HCT116 (cell line): Measurements from ENCODE around the gene SUCNR1. TPM values are rescaled to one million over a fixed set of nuclear protein-coding genes. Genes with fewer than 3 reads are reported as not detected.

Experiments
- ATAC-seq: fragments of 200-7000 bp; cut with Tn5 transposase; 2 replicates; pipeline ENCODE4 v1.9.1; 2020; ENCODE audit warnings: mild to moderate bottlenecking, moderate library complexity
- BruUV-seq: library from RNA; stranded (reverse); fragments of 400-500 nt; replicated peaks from 2 replicates; lab custom pipeline; 2021; lab: Mats Ljungman, UMichigan
- CTCF ChIA-PET: fragments of 300-600 bp; sonication (Branson Sonifier 250); formaldehyde crosslinking; loops from one replicate; lab custom pipeline; 2021; ENCODE audit warnings: antibody characterized with exemption; lab: Charles Lee
- POLR2A ChIA-PET: fragments of 300-600, 350-600 bp; sonication (Branson Sonifier 250); formaldehyde crosslinking; loops from one replicate; lab custom pipeline; 2021; ENCODE audit warnings: antibody characterized with exemption; lab: Charles Lee
- RAD21 ChIA-PET, 2 experiments: fragments of 300-600 bp; sonication (Branson Sonifier 250); formaldehyde crosslinking; loops; one replicate each; lab custom pipeline; 2023; ENCODE audit warnings: low total read pairs in 2 of 2; ENCODE audit not compliant: uncharacterized antibody in 2 of 2, unreplicated experiment in 2 of 2, low non-redundant PET in 1 of 2; lab: Charles Lee
- DNase-seq: peaks from one replicate; pipeline ENCODE4 v3.0.0-alpha.2; 2010; ENCODE audit warnings: low read depth, low spot score
- H2AFZ ChIP-seq: fragments of 200-600 bp; shearing (Covaris generic), sonication (generic); 2 replicates; pipeline ENCODE4 v1.6.1; 2017; ENCODE audit warnings: low read depth, mixed run types, mixed read lengths, antibody characterized with exemption, low read length; ENCODE audit not compliant: poor library complexity, severe bottlenecking
- H3K27ac ChIP-seq: 2 replicates; pipeline ENCODE4 v1.5.1; 2012; ENCODE audit warnings: low read depth, low read length
- H3K27me3 ChIP-seq: fragments of 200-600 bp; sonication (generic); 2 replicates; pipeline ENCODE4 v1.6.1; 2016; ENCODE audit warnings: mixed run types, low read length, mixed read lengths; ENCODE audit not compliant: insufficient read depth
- H3K36me3 ChIP-seq, 2 experiments: fragments of 200-500 bp in 1 of 2; fragments of 200-600 bp in 1 of 2; sonication (Bioruptor generic) in 1 of 2; sonication (generic) in 1 of 2; 2 replicates each; pipeline versions ENCODE4 v1.5.1 to v1.6.1; 2014 to 2016; ENCODE audit warnings: low read length in 2 of 2, inconsistent platforms in 1 of 2, mixed read lengths in 1 of 2, mixed run types in 1 of 2; ENCODE audit not compliant: insufficient read depth in 2 of 2, control insufficient read depth in 1 of 2
- H3K4me1 ChIP-seq, 2 experiments: fragments of 200-600 bp in 1 of 2; sonication (generic) in 1 of 2; 2 replicates each; pipeline versions ENCODE4 v1.5.1 to v1.6.1; 2012 to 2017; ENCODE audit warnings: low read length in 2 of 2, inconsistent platforms in 1 of 2, mild to moderate bottlenecking in 1 of 2, mixed read lengths in 1 of 2, mixed run types in 1 of 2, moderate library complexity in 1 of 2; ENCODE audit not compliant: insufficient read depth in 2 of 2, control insufficient read depth in 1 of 2
- H3K4me2 ChIP-seq: fragments of 200-600 bp; sonication (generic); 2 replicates; pipeline ENCODE4 v1.6.1; 2017; ENCODE audit warnings: mixed run types, low read length, mixed read lengths
- H3K4me3 ChIP-seq, 2 experiments: fragments of 200-600 bp in 1 of 2; sonication (generic) in 1 of 2; replicated peaks in 1 of 2; 2 replicates each; pipeline ENCODE4 v1.5.1; 2011 to 2016; ENCODE audit warnings: low read length in 2 of 2, control low read depth in 1 of 2, low read depth in 1 of 2, mild to moderate bottlenecking in 1 of 2, mixed read lengths in 1 of 2, mixed run types in 1 of 2
- H3K79me2 ChIP-seq: fragments of 200-600 bp; sonication (generic); 2 replicates; pipeline ENCODE4 v1.6.1; 2017; ENCODE audit warnings: mild to moderate bottlenecking, mixed run types, low read length, moderate library complexity, mixed read lengths; ENCODE audit not compliant: insufficient read depth
- H3K9ac ChIP-seq: fragments of 200-600 bp; sonication (generic); 2 replicates; pipeline ENCODE4 v1.6.1; 2016; ENCODE audit warnings: low read length, mixed read lengths
- H3K9me2 ChIP-seq: fragments of 200-600 bp; sonication (generic), shearing (Covaris generic); 2 replicates; pipeline ENCODE4 v1.6.1; 2017; ENCODE audit warnings: mixed run types, mild to moderate bottlenecking, moderate library complexity; ENCODE audit not compliant: insufficient read depth
- H3K9me3 ChIP-seq, 2 experiments: fragments of 200-500 bp in 1 of 2; fragments of 200-600 bp in 1 of 2; sonication (Bioruptor generic) in 1 of 2; sonication (generic) in 1 of 2; 2 replicates each; pipeline ENCODE4 v1.6.1; 2014 to 2017; ENCODE audit warnings: low read length in 2 of 2, mixed read lengths in 2 of 2, inconsistent platforms in 1 of 2, low read depth in 1 of 2, mild to moderate bottlenecking in 1 of 2, mixed run types in 1 of 2, moderate library complexity in 1 of 2; ENCODE audit not compliant: control insufficient read depth in 1 of 2, insufficient read depth in 1 of 2
- H4K20me1 ChIP-seq: fragments of 200-600 bp; sonication (generic), shearing (Covaris generic); 2 replicates; pipeline ENCODE4 v1.6.1; 2017; ENCODE audit warnings: mixed run types, mild to moderate bottlenecking, moderate library complexity; ENCODE audit not compliant: insufficient read depth
- ATF3 ChIP-seq: IDR thresholded peaks from 2 replicates; pipeline ENCODE4 v1.6.1; 2012
- CBX3 ChIP-seq: IDR thresholded peaks from 2 replicates; pipeline ENCODE4 v1.6.1; 2012; ENCODE audit warnings: low read depth
- CEBPB ChIP-seq: IDR thresholded peaks from 2 replicates; pipeline ENCODE4 v1.6.1; 2012; ENCODE audit warnings: low read depth
- CTCF ChIP-seq, 3 experiments: fragments of 200-600 bp in 1 of 3; sonication (generic) in 1 of 3; IDR thresholded peaks in 2 of 3; conservative IDR thresholded peaks in 1 of 3; 2 replicates each; pipeline ENCODE4 v1.5.1; 2012 to 2017; ENCODE audit warnings: low read depth in 2 of 3, low read length in 2 of 3, antibody characterized with exemption in 1 of 3, borderline replicate concordance in 1 of 3, control low read depth in 1 of 3, mild to moderate bottlenecking in 1 of 3, mixed read lengths in 1 of 3, mixed run types in 1 of 3, moderate library complexity in 1 of 3; ENCODE audit not compliant: insufficient read depth in 1 of 3
- EZH2phosphoT487 ChIP-seq: fragments of 200-600 bp; IDR thresholded peaks from 2 replicates; pipeline ENCODE4 v1.6.1; 2018; ENCODE audit warnings: antibody characterized with exemption, borderline replicate concordance
- FOSL1 ChIP-seq: IDR thresholded peaks from 2 replicates; pipeline ENCODE4 v1.6.1; 2012; ENCODE audit warnings: low read depth
- JUND ChIP-seq: IDR thresholded peaks from 2 replicates; pipeline ENCODE4 v1.6.1; 2012
- MAX ChIP-seq: IDR thresholded peaks from 2 replicates; pipeline ENCODE4 v1.6.1; 2012
- POLR2A ChIP-seq: IDR thresholded peaks from 2 replicates; pipeline ENCODE4 v1.7.0; 2011; ENCODE audit warnings: borderline replicate concordance; ENCODE audit not compliant: insufficient read depth, insufficient read length; ENCODE audit errors: extremely low read depth
- POLR2AphosphoS5 ChIP-seq: IDR thresholded peaks from 2 replicates; pipeline ENCODE4 v1.6.1; 2011; ENCODE audit warnings: mild to moderate bottlenecking, low read depth, low read length, moderate library complexity
- RAD21 ChIP-seq: IDR thresholded peaks from 2 replicates; pipeline ENCODE4 v1.6.1; 2012; ENCODE audit warnings: low read depth, mild to moderate bottlenecking
- REST ChIP-seq: IDR thresholded peaks from 2 replicates; pipeline ENCODE4 v1.6.1; 2012; ENCODE audit warnings: low read depth
- SIN3A ChIP-seq: IDR thresholded peaks from 2 replicates; pipeline ENCODE4 v1.6.1; 2012; ENCODE audit warnings: low read depth
- SP1 ChIP-seq: IDR thresholded peaks from 2 replicates; pipeline ENCODE4 v1.6.1; 2012; ENCODE audit warnings: low read depth
- SRF ChIP-seq: IDR thresholded peaks from 2 replicates; pipeline ENCODE4 v1.6.1; 2012; ENCODE audit warnings: low read depth
- TCF7L2 ChIP-seq: IDR thresholded peaks from 2 replicates; pipeline ENCODE4 v1.7.0; 2011; ENCODE audit warnings: borderline replicate concordance, inconsistent platforms; ENCODE audit not compliant: insufficient read depth, insufficient read length; ENCODE audit errors: extremely low read depth
- YY1 ChIP-seq: IDR thresholded peaks from 2 replicates; pipeline ENCODE4 v1.6.1; 2011; ENCODE audit warnings: low read length, low read depth, moderate library complexity, mild to moderate bottlenecking; ENCODE audit not compliant: insufficient replicate concordance; ENCODE audit errors: extremely low read depth
- ZBTB33 ChIP-seq: IDR thresholded peaks from 2 replicates; pipeline ENCODE4 v1.6.1; 2011; ENCODE audit warnings: mild to moderate bottlenecking, low read length, moderate library complexity; ENCODE audit not compliant: insufficient replicate concordance; ENCODE audit errors: extremely low read depth
- ZFX ChIP-seq: fragments of 450-650 bp; IDR thresholded peaks from 2 replicates; pipeline ENCODE4 v1.6.1; 2017
- intact Hi-C: fragments of 100-400 bp; cut with micrococcal nuclease; formaldehyde crosslinking; loops from 2 replicates; pipeline ENCODE4 v1.10.0; 2022
- total RNA-seq: library from RNA; stranded (reverse); gene quantifications from one replicate; pipeline ENCODE4 v1.2.1, GENCODE V29; 2021; ENCODE audit not compliant: unreplicated experiment

Gene SUCNR1
- total RNA-seq, 1 experiment from 2014 or later = 0.17 TPM

GRCh38 chr3:151869181-151869580, 4.3 kb upstream of the SUCNR1 start:
- RAD21 ChIA-PET = no interaction called here

More at GRCh38 chr3:151869181-151869580, 4.3 kb upstream of the SUCNR1 start:
- Histone ChIP-seq H3K9me2 (no peaks in the 10 kb centered on the region), H3K27me3 (no peaks in the 10 kb centered on the region), H4K20me1 (no peaks in the 10 kb centered on the region), H3K36me3 (no peaks in the 10 kb centered on the region), H3K4me1 (peaks cover 9 to 12% of the 10 kb centered on the region in 2 experiments), H3K27ac (no peak overlapping the region), H3K9me3 (no peaks in the 10 kb centered on the region), H2AFZ (no peak overlapping the region), H3K4me3 (no peak overlapping the region), H3K9ac (no peak overlapping the region), H3K4me2 (no peak overlapping the region), H3K79me2 (no peaks in the 10 kb centered on the region)
- POLR2A ChIA-PET = no interaction called here
- CTCF ChIA-PET = no interaction called here
- BruUV-seq = no TSS peak
- ATAC-seq = no peak
- intact Hi-C loops = no loop called here
- no peak for DNase-seq
- TF ChIP-seq CEBPB = no peak
- TF ChIP-seq MAX = no peak
- no peak for TF ChIP-seq ATF3
- no peak for TF ChIP-seq JUND
- TF ChIP-seq SIN3A = no peak
- TF ChIP-seq YY1 = no peak
- TF ChIP-seq CBX3 = no peak
- no peak for TF ChIP-seq REST
- TF ChIP-seq POLR2AphosphoS5 = no peak
- TF ChIP-seq ZFX = no peak
- no peak for TF ChIP-seq EZH2phosphoT487
- no peak for TF ChIP-seq POLR2A
- TF ChIP-seq SP1 = no peak
- TF ChIP-seq FOSL1 = no peak
- no peak for TF ChIP-seq TCF7L2
- no peak for TF ChIP-seq RAD21
- TF ChIP-seq ZBTB33 = no peak
- no peak for TF ChIP-seq SRF
- no peak for TF ChIP-seq CTCF (IDR thresholded peaks at IDR 0.05 in 2 of 3, conservative IDR thresholded peaks at IDR 0.05 in 1 of 3; ENCODE audit: borderline replicate concordance in 1 of 3, insufficient read depth in 1 of 3, low read depth in 2 of 3, low read length in 2 of 3)
